ENCODE data around the gene TUBB.

TUBB gene

GRCh38 chr6:30730601-30731435 is 10.7 kb downstream of the TUBB start (continued):
- TF ChIP-seq HIC1 (tag by site-specific recombination; IDR thresholded peaks at IDR 0.05) (0 out of 2 replicates have a peak, but pooled peaks have one; percentile 12), ZNF391 (tag by site-specific recombination; IDR thresholded peaks at IDR 0.05; ENCODE audit: borderline replicate concordance, low read depth) (peak; percentile 41; the same call in 1 of the 2 replicates), SP3 (tag by site-specific recombination; IDR thresholded peaks at IDR 0.05) (peak; percentile 20; the same call in 1 of the 2 replicates), ZNF521 (tag by site-specific recombination; IDR thresholded peaks at IDR 0.05) (no peak), OSR2 (tag by site-specific recombination; IDR thresholded peaks at IDR 0.05) (peak; percentile 97), ZNF169 (tag by site-specific recombination; IDR thresholded peaks at IDR 0.05) (no peak), ZBTB21 (tag by site-specific recombination; IDR thresholded peaks at IDR 0.05) (no peak), ZNF600 (tag by site-specific recombination; IDR thresholded peaks at IDR 0.05) (peak; percentile 95), TSHZ1 (tag by site-specific recombination; IDR thresholded peaks at IDR 0.05; ENCODE audit: borderline replicate concordance) (no peak), ZNF510 (tag by site-specific recombination; IDR thresholded peaks at IDR 0.05; ENCODE audit: insufficient replicate concordance) (no peak), ZNF514 (tag by site-specific recombination; IDR thresholded peaks at IDR 0.05) (no peak)

GRCh38 chr6:30732237-30732943 is 12.2 kb downstream of the TUBB start:
- no peak overlapping the region for H3K27ac ChIP-seq (ENCODE audit: extremely low read depth, low read depth, low read length)
- TF ChIP-seq, protein P1, sequence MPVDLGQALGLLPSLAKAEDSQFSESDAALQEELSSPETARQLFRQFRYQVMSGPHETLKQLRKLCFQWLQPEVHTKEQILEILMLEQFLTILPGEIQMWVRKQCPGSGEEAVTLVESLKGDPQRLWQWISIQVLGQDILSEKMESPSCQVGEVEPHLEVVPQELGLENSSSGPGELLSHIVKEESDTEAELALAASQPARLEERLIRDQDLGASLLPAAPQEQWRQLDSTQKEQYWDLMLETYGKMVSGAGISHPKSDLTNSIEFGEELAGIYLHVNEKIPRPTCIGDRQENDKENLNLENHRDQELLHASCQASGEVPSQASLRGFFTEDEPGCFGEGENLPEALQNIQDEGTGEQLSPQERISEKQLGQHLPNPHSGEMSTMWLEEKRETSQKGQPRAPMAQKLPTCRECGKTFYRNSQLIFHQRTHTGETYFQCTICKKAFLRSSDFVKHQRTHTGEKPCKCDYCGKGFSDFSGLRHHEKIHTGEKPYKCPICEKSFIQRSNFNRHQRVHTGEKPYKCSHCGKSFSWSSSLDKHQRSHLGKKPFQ (tag by site-specific recombination; IDR thresholded peaks at IDR 0.05) = 0 out of 2 replicates have a peak, but pooled peaks have one; percentile 19
- TF ChIP-seq, protein P2, sequence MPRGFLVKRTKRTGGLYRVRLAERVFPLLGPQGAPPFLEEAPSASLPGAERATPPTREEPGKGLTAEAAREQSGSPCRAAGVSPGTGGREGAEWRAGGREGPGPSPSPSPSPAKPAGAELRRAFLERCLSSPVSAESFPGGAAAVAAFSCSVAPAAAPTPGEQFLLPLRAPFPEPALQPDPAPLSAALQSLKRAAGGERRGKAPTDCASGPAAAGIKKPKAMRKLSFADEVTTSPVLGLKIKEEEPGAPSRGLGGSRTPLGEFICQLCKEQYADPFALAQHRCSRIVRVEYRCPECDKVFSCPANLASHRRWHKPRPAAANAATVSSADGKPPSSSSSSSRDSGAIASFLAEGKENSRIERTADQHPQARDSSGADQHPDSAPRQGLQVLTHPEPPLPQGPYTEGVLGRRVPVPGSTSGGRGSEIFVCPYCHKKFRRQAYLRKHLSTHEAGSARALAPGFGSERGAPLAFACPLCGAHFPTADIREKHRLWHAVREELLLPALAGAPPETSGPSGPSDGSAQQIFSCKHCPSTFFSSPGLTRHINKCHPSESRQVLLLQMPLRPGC (tag by site-specific recombination; IDR thresholded peaks at IDR 0.05) = no peak
- H3K4me3 ChIP-seq (ENCODE audit: low read depth, low read length) = no peak overlapping the region
- no peaks in the 10 kb centered on the region for H3K9me3 ChIP-seq (ENCODE audit: control insufficient read depth, insufficient read depth, low read depth, low read length)
- CTCF ChIA-PET = interaction anchor here (0.6 to 18.7 kb wide), 27 partner anchors 7 to 355 kb away, joined by 3 to 692 read pairs (median 12); partner anchors contain the start of genes DHX16, FLOT1, MDC1 and NRM
- peaks cover 4% of the 10 kb centered on the region for H3K4me1 ChIP-seq (ENCODE audit: control insufficient read depth, insufficient read depth, low read length)
- POLR2A ChIA-PET = interaction anchor here (1.3 to 6.5 kb wide), 6 partner anchors 8 to 129 kb away, joined by 5 to 61 read pairs (median 22); partner anchors contain the start of genes FLOT1 and IER3
- H3K36me3 ChIP-seq (ENCODE audit: control insufficient read depth in 2 of 2, insufficient read depth in 1 of 2, low read length in 2 of 2) = peaks cover 46 to 85% of the 10 kb centered on the region in 2 experiments; a peak in 2 of 3 replicates
